ENCODE measurements around the gene NTHL1. TPM values are rescaled to one million over a fixed set of nuclear protein-coding genes. Genes with fewer than 3 reads are reported as not detected.

The NTHL1 gene
- total and polyA plus RNA-seq, 2 of the 13 experiments (the other 11 are each of a cell fraction or from before 2014, with no cell fraction given) = 47.5 to 64.9 TPM

GRCh38 chr16:2035431-2036199 lies 12.0 kb downstream of the NTHL1 start (continued):
- TF ChIP-seq ZNF431 (CRISPR knock-in tag; IDR thresholded peaks at IDR 0.05; ENCODE audit: borderline replicate concordance, low read depth) (0 out of 2 replicates have a peak, but pooled peaks have one; percentile 42), CBX2 (IDR thresholded peaks at IDR 0.05; ENCODE audit: low read depth, low read length) (no peak), CBX2 (CRISPR knock-in tag; IDR thresholded peaks at IDR 0.05; ENCODE audit: low read depth) (no peak), ZNF597 (CRISPR knock-in tag; IDR thresholded peaks at IDR 0.05) (no peak), ZNF296 (CRISPR knock-in tag; conservative IDR thresholded peaks at IDR 0.05) (peak; percentile 98), ZEB1 (IDR thresholded peaks at IDR 0.05; ENCODE audit: insufficient replicate concordance, low read depth) (peak; percentile 25), CREM (IDR thresholded peaks at IDR 0.05) (peak; percentile 46; the same call in 1 of the 2 replicates), CREM (CRISPR knock-in tag; IDR thresholded peaks at IDR 0.05) (no peak), CBX5 (CRISPR knock-in tag; IDR thresholded peaks at IDR 0.05; ENCODE audit: borderline replicate concordance) (peak; percentile 79; the same call in 1 of the 2 replicates), TBX2 (CRISPR knock-in tag; IDR thresholded peaks at IDR 0.05; ENCODE audit: borderline replicate concordance) (peak; percentile 83), SP4 (CRISPR knock-in tag; IDR thresholded peaks at IDR 0.05) (peak; percentile 79), SKI (IDR thresholded peaks at IDR 0.05; ENCODE audit: partially characterized antibody) (peak; percentile 77), ZFX (CRISPR knock-in tag; IDR thresholded peaks at IDR 0.05; ENCODE audit: low read depth) (peak; percentile 96), ZNF230 (CRISPR knock-in tag; IDR thresholded peaks at IDR 0.05) (peak; percentile 28; the same call in 1 of the 2 replicates), KLF12 (CRISPR knock-in tag; IDR thresholded peaks at IDR 0.05; ENCODE audit: borderline replicate concordance) (peak; percentile 79; the same call in 1 of the 2 replicates), ZBTB10 (CRISPR knock-in tag; IDR thresholded peaks at IDR 0.05; ENCODE audit: borderline replicate concordance) (no peak), ZNF12 (CRISPR knock-in tag; IDR thresholded peaks at IDR 0.05) (0 out of 2 replicates have a peak, but pooled peaks have one; percentile 49), ZSCAN12 (CRISPR knock-in tag; IDR thresholded peaks at IDR 0.05) (no peak), IKZF5 (CRISPR knock-in tag; IDR thresholded peaks at IDR 0.05) (peak; percentile 86)
- TF ChIP-seq, protein P1, sequence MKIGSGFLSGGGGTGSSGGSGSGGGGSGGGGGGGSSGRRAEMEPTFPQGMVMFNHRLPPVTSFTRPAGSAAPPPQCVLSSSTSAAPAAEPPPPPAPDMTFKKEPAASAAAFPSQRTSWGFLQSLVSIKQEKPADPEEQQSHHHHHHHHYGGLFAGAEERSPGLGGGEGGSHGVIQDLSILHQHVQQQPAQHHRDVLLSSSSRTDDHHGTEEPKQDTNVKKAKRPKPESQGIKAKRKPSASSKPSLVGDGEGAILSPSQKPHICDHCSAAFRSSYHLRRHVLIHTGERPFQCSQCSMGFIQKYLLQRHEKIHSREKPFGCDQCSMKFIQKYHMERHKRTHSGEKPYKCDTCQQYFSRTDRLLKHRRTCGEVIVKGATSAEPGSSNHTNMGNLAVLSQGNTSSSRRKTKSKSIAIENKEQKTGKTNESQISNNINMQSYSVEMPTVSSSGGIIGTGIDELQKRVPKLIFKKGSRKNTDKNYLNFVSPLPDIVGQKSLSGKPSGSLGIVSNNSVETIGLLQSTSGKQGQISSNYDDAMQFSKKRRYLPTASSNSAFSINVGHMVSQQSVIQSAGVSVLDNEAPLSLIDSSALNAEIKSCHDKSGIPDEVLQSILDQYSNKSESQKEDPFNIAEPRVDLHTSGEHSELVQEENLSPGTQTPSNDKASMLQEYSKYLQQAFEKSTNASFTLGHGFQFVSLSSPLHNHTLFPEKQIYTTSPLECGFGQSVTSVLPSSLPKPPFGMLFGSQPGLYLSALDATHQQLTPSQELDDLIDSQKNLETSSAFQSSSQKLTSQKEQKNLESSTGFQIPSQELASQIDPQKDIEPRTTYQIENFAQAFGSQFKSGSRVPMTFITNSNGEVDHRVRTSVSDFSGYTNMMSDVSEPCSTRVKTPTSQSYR (CRISPR knock-in tag; IDR thresholded peaks at IDR 0.05; ENCODE audit: borderline replicate concordance) = peak; percentile 85
- TF ChIP-seq, protein P2, sequence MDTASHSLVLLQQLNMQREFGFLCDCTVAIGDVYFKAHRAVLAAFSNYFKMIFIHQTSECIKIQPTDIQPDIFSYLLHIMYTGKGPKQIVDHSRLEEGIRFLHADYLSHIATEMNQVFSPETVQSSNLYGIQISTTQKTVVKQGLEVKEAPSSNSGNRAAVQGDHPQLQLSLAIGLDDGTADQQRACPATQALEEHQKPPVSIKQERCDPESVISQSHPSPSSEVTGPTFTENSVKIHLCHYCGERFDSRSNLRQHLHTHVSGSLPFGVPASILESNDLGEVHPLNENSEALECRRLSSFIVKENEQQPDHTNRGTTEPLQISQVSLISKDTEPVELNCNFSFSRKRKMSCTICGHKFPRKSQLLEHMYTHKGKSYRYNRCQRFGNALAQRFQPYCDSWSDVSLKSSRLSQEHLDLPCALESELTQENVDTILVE (CRISPR knock-in tag; IDR thresholded peaks at IDR 0.05) = peak; percentile 87
